H1 (cell line): ENCODE measurements around the gene TCAP. TPM values are rescaled to one million over a fixed set of nuclear protein-coding genes. Genes with fewer than 3 reads are reported as not detected.

ENCODE experiments used
- CTCF ChIA-PET: fragments of 300-600 bp; sonication (Branson Sonifier 250); formaldehyde crosslinking; loops from one replicate; lab custom pipeline; 2021; ENCODE audit not compliant: partially characterized antibody; lab: Charles Lee
- POLR2A ChIA-PET: fragments of 300-600 bp; sonication (Branson Sonifier 250); formaldehyde crosslinking; loops from one replicate; lab custom pipeline; 2021; ENCODE audit warnings: inconsistent platforms; ENCODE audit not compliant: partially characterized antibody; lab: Charles Lee
- DNase-seq, 2 experiments: peaks; one replicate each; pipeline versions ENCODE4 v3.0.0 to v3.0.0-alpha.2; 2010 to 2022; ENCODE audit warnings: low spot score in 2 of 2, low read depth in 1 of 2, mixed read lengths in 1 of 2
- FAIRE-seq: peaks from 2 replicates; lab custom pipeline; 2011; peaks lifted over from hg19 to GRCh38; lab: Jason Lieb, UNC
- H2AFZ ChIP-seq: 2 replicates; pipeline ENCODE4 v1.8.1; 2012; ENCODE audit warnings: low read length, inconsistent platforms
- H2AK5ac ChIP-seq: 2 replicates; pipeline ENCODE4 v1.6.1; 2013; ENCODE audit warnings: low read depth, low read length
- H2BK120ac ChIP-seq: replicated peaks from 2 replicates; pipeline ENCODE3; 2013; ENCODE audit warnings: low read depth, low read length, inconsistent platforms
- H2BK12ac ChIP-seq: 2 replicates; pipeline ENCODE4 v1.6.1; 2013; ENCODE audit warnings: low read depth, low read length
- H2BK15ac ChIP-seq: 2 replicates; pipeline ENCODE4 v1.6.1; 2013; ENCODE audit warnings: low read length
- H2BK20ac ChIP-seq: 2 replicates; pipeline ENCODE4 v1.6.1; 2013; ENCODE audit warnings: low read length
- H2BK5ac ChIP-seq: 2 replicates; pipeline ENCODE4 v1.6.1; 2013; ENCODE audit warnings: low read depth, low read length
- H3K14ac ChIP-seq: 2 replicates; pipeline ENCODE4 v1.6.1; 2013; ENCODE audit warnings: inconsistent platforms; ENCODE audit not compliant: insufficient read length
- H3K18ac ChIP-seq: 2 replicates; pipeline ENCODE4 v1.6.1; 2013; ENCODE audit warnings: low read length; ENCODE audit errors: extremely low read depth
- H3K23ac ChIP-seq: 2 replicates; pipeline ENCODE4 v1.6.1; 2013; ENCODE audit warnings: inconsistent platforms; ENCODE audit not compliant: insufficient read length
- H3K23me2 ChIP-seq: 2 replicates; pipeline ENCODE4 v1.6.1; 2013; ENCODE audit warnings: low read depth, low read length
- H3K27ac ChIP-seq: 2 replicates; pipeline ENCODE4 v1.6.1; 2011; ENCODE audit warnings: low read depth, low read length, inconsistent platforms
- H3K27me3 ChIP-seq, 4 experiments: replicated peaks in 1 of 4; 1 replicate in 1 of 4; 2 replicates in 3 of 4; pipeline versions ENCODE4 v1.6.1 to v1.8.1; 2011 to 2013; ENCODE audit warnings: low read length in 3 of 4, mild to moderate bottlenecking in 3 of 4, inconsistent platforms in 2 of 4, mixed read lengths in 2 of 4, moderate library complexity in 1 of 4; ENCODE audit not compliant: control insufficient read depth in 3 of 4, insufficient read depth in 3 of 4; ENCODE audit errors: extremely low read depth in 1 of 4
- H3K36me3 ChIP-seq, 4 experiments: 2 replicates each; pipeline versions ENCODE4 v1.6.1 to v1.8.1; 2011 to 2013; ENCODE audit warnings: mild to moderate bottlenecking in 4 of 4, low read length in 3 of 4, moderate library complexity in 2 of 4, control low read depth in 1 of 4, inconsistent platforms in 1 of 4; ENCODE audit not compliant: insufficient read depth in 4 of 4, control insufficient read depth in 2 of 4
- H3K4ac ChIP-seq: replicated peaks from 2 replicates; pipeline ENCODE3; 2013; ENCODE audit warnings: low read length, low read depth, mixed read lengths, inconsistent platforms; ENCODE audit not compliant: insufficient read length
- H3K4me1 ChIP-seq, 4 experiments: replicated peaks in 1 of 4; 1 replicate in 1 of 4; 2 replicates in 3 of 4; pipeline versions ENCODE4 v1.6.1 to v1.8.1; 2011 to 2013; ENCODE audit warnings: low read length in 3 of 4, inconsistent platforms in 2 of 4, mixed read lengths in 1 of 4; ENCODE audit not compliant: insufficient read depth in 4 of 4, control insufficient read depth in 3 of 4
- H3K4me2 ChIP-seq, 2 experiments: 2 replicates each; pipeline versions ENCODE4 v1.6.1 to v1.8.1; 2011 to 2013; ENCODE audit warnings: low read depth in 2 of 2, low read length in 2 of 2, control low read depth in 1 of 2, inconsistent platforms in 1 of 2, mild to moderate bottlenecking in 1 of 2; ENCODE audit not compliant: insufficient read depth in 1 of 2
- H3K4me3 ChIP-seq, 4 experiments: fragments of 200-600, 300-600 bp in 1 of 4; sonication (generic), shearing (Covaris generic), sonication (Bioruptor Twin) in 1 of 4; 2 replicates each; pipeline versions ENCODE4 v1.5.1 to v1.8.1; 2011 to 2016; ENCODE audit warnings: low read length in 4 of 4, low read depth in 3 of 4, control low read depth in 2 of 4, inconsistent platforms in 2 of 4, mild to moderate bottlenecking in 2 of 4, mixed read lengths in 1 of 4, moderate library complexity in 1 of 4; ENCODE audit not compliant: insufficient read depth in 2 of 4; ENCODE audit errors: extremely low read depth in 1 of 4
- H3K56ac ChIP-seq: replicated peaks from 2 replicates; pipeline ENCODE3; 2013; ENCODE audit warnings: low read depth, mild to moderate bottlenecking, mixed read lengths, low read length, inconsistent platforms; ENCODE audit not compliant: insufficient read length
- H3K79me1 ChIP-seq: 2 replicates; pipeline ENCODE4 v1.6.1; 2013; ENCODE audit warnings: low read depth, low read length, control low read depth
- H3K79me2 ChIP-seq, 2 experiments: 2 replicates each; pipeline versions ENCODE4 v1.6.1 to v1.8.1; 2012 to 2013; ENCODE audit warnings: low read length in 2 of 2, mild to moderate bottlenecking in 2 of 2, inconsistent platforms in 1 of 2; ENCODE audit not compliant: insufficient read depth in 2 of 2, control insufficient read depth in 1 of 2
- H3K9ac ChIP-seq, 4 experiments: replicated peaks in 1 of 4; 1 replicate in 1 of 4; 2 replicates in 3 of 4; pipeline versions ENCODE4 v1.6.1 to v1.8.1; 2011 to 2013; ENCODE audit warnings: low read depth in 3 of 4, low read length in 3 of 4, control low read depth in 2 of 4, mild to moderate bottlenecking in 2 of 4, moderate library complexity in 2 of 4, inconsistent platforms in 1 of 4; ENCODE audit errors: extremely low read depth in 1 of 4
- H3K9me3 ChIP-seq, 2 experiments: 2 replicates each; pipeline versions ENCODE4 v1.6.1 to v1.8.1; 2012 to 2013; ENCODE audit warnings: mild to moderate bottlenecking in 2 of 2, moderate library complexity in 2 of 2, control low read depth in 1 of 2, inconsistent platforms in 1 of 2, low read depth in 1 of 2, low read length in 1 of 2, mixed read lengths in 1 of 2; ENCODE audit not compliant: insufficient read depth in 2 of 2
- H4K20me1 ChIP-seq, 2 experiments: replicated peaks in 1 of 2; 2 replicates each; pipeline versions ENCODE3 to v1.8.1; 2011 to 2013; ENCODE audit warnings: inconsistent platforms in 2 of 2, low read length in 2 of 2, mild to moderate bottlenecking in 1 of 2; ENCODE audit not compliant: insufficient read depth in 2 of 2, control insufficient read depth in 1 of 2
- H4K5ac ChIP-seq: 2 replicates; pipeline ENCODE4 v1.6.1; 2013; ENCODE audit warnings: low read length, low read depth, mixed read lengths, inconsistent platforms; ENCODE audit not compliant: insufficient read length
- H4K8ac ChIP-seq: 2 replicates; pipeline ENCODE4 v1.8.0; 2013; ENCODE audit warnings: mild to moderate bottlenecking, moderate library complexity, low read length, inconsistent platforms; ENCODE audit not compliant: insufficient read depth; ENCODE audit errors: extremely low read depth
- H4K91ac ChIP-seq: replicated peaks from 2 replicates; pipeline ENCODE3; 2013; ENCODE audit warnings: low read length, mixed read lengths, inconsistent platforms; ENCODE audit not compliant: insufficient read length
- KDM1A ChIP-seq: fragments of 200-600, 300-600 bp; sonication (generic); IDR thresholded peaks from 2 replicates; pipeline ENCODE4 v1.7.1; 2016; ENCODE audit warnings: mild to moderate bottlenecking, low read length, borderline replicate concordance
- SUZ12 ChIP-seq: fragments of 200-600 bp; sonication (generic); IDR thresholded peaks from 2 replicates; pipeline ENCODE4 v1.6.1; 2012; ENCODE audit warnings: mild to moderate bottlenecking, inconsistent platforms, low read length, moderate library complexity, mixed read lengths
- WGBS, 2 experiments: shearing (Covaris generic) in 1 of 2; methylation state at CpG; one replicate each; pipeline versions ENCODE4 v1.1.6 to v1.1.7; 2013 to 2015; ENCODE audit warnings: low lambda C conversion rate in 2 of 2, mixed read lengths in 2 of 2, inconsistent platforms in 1 of 2, low coverage in 1 of 2, missing lambda C conversion rate in 1 of 2; ENCODE audit not compliant: insufficient replicate concordance in 2 of 2, insufficient coverage in 1 of 2, insufficient read length in 1 of 2; ENCODE audit errors: extremely low coverage in 1 of 2, missing lambda C conversion rate in 1 of 2; 5-methylcytosine and 5-hydroxymethylcytosine counted together
- polyA plus RNA-seq, 7 experiments: library from polyadenylated mRNA; depleted of rRNA in 3 of 7; stranded (reverse) in 5 of 7; unstranded in 2 of 7; fragments of >200 nt in 5 of 7; fragments of 200-250 nt in 2 of 7; gene quantifications; 1 replicate in 5 of 7; 2 replicates in 1 of 7; 4 replicates in 1 of 7; pipeline versions ENCODE4 v1.2.1 to v1.2.3, GENCODE V29; 2011 to 2013; ENCODE audit warnings: missing spikeins in 2 of 7, mixed read lengths in 2 of 7
- total RNA-seq: library from RNA; stranded (reverse); fragmentation: NEBNext Ultra II Directional; extraction: Animal tissue kit (Norgen Biotek cat#: 25700); gene quantifications from 2 replicates; pipeline ENCODE4 v1.2.1, GENCODE V29; 2021

The TCAP gene
- total and polyA plus RNA-seq, 2 of the 8 experiments (the other 6 are each of a cell fraction or from before 2014, with no cell fraction given), result 0.82 to 1.4 TPM

DNA sequence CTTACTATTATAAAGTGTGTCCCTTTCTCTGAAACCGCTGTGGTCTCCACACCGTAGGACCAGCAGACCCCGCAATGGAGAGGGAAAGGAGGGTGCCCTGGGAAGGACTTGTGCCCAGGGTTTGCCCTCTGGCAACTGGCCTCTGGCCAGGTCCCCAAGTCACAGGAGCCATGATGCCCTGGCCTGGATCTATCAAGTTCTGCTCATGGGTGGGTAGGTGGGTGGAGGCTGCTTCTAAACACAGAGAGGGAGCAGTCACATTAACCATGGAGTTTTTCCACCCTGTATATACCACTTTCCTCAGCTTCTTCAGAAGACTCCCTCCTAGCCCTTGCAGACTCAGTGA lies 48.1 kb upstream of the TCAP start:
- no peak overlapping the region for H3K23ac ChIP-seq
- ChIA-PET POLR2A (interaction anchor here (0.7 to 2.0 kb wide), 5 partner anchors 11 to 36 kb away, joined by 3 to 9 read pairs (median 4); partner anchors contain the start of gene NEUROD2), CTCF (interaction anchor here (1.9 to 49.2 kb wide), 5 partner anchors 13 to 69 kb away, joined by 4 to 1885 read pairs (median 310); partner anchors contain the start of genes ERBB2, NEUROD2, PGAP3 and PNMT)
- TF ChIP-seq SUZ12 (peak; percentile 41; the same call in 1 of the 2 replicates), KDM1A (no peak)
- H4K8ac ChIP-seq, result no peak overlapping the region
- no peak overlapping the region for H3K27ac ChIP-seq
- whole genome bisulfite sequencing, 2 experiments, result 67% methylated on average over 3 of the region's 3 CpGs; no CpG with 5 or more reads in 1 of the 2 experiments
- no peak overlapping the region for H4K5ac ChIP-seq
- H3K4me1 ChIP-seq, result peaks cover 0 to 7% (median 4%) of the 10 kb centered on the region in 4 experiments; a peak in 5 of 7 replicates
- H3K79me2 ChIP-seq, result no peaks in the 10 kb centered on the region
- no peak overlapping the region for H3K9ac ChIP-seq
- no peaks in the 10 kb centered on the region for H4K20me1 ChIP-seq
- no peak overlapping the region for H3K4ac ChIP-seq
- H3K14ac ChIP-seq, result no peak overlapping the region
- H2BK5ac ChIP-seq, result no peak overlapping the region
- peak overlapping the region; percentile 64 to 94 for H3K4me2 ChIP-seq
- H4K91ac ChIP-seq, result no peak overlapping the region
- H2BK15ac ChIP-seq, result 0 out of 2 replicates have a peak overlapping the region, but pooled peaks have one; percentile 31
- DNase-seq, result no peak
- H3K79me1 ChIP-seq, result no peaks in the 10 kb centered on the region
- H3K56ac ChIP-seq, result no peak overlapping the region
- no peak overlapping the region for H2BK120ac ChIP-seq
- H2BK20ac ChIP-seq, result no peak overlapping the region
- H2AFZ ChIP-seq, result no peak overlapping the region
- peak overlapping the region in 3 of 4 experiments; percentile 37 to 72 (median 47); a peak in 4 of 8 replicates for H3K4me3 ChIP-seq
- H3K18ac ChIP-seq, result no peak overlapping the region
- H3K9me3 ChIP-seq, result no peaks in the 10 kb centered on the region
- H3K27me3 ChIP-seq, result peaks cover 27 to 69% (median 50%) of the 10 kb centered on the region in 4 experiments
- H3K36me3 ChIP-seq, result no peaks in the 10 kb centered on the region
- H2BK12ac ChIP-seq, result no peak overlapping the region
- no peak for FAIRE-seq
- H3K23me2 ChIP-seq, result peaks cover 10% of the 10 kb centered on the region; the same call in 1 of the 2 replicates
- H2AK5ac ChIP-seq, result no peak overlapping the region
